ENCODE measurements around the gene ENGASE. TPM values are rescaled to one million over a fixed set of nuclear protein-coding genes. Genes with fewer than 3 reads are reported as not detected.

The ENGASE gene
- total and polyA plus RNA-seq, 2 of the 8 experiments (the other 6 are each of a cell fraction or from before 2014, with no cell fraction given) = 9.3 to 36.1 TPM

DNA sequence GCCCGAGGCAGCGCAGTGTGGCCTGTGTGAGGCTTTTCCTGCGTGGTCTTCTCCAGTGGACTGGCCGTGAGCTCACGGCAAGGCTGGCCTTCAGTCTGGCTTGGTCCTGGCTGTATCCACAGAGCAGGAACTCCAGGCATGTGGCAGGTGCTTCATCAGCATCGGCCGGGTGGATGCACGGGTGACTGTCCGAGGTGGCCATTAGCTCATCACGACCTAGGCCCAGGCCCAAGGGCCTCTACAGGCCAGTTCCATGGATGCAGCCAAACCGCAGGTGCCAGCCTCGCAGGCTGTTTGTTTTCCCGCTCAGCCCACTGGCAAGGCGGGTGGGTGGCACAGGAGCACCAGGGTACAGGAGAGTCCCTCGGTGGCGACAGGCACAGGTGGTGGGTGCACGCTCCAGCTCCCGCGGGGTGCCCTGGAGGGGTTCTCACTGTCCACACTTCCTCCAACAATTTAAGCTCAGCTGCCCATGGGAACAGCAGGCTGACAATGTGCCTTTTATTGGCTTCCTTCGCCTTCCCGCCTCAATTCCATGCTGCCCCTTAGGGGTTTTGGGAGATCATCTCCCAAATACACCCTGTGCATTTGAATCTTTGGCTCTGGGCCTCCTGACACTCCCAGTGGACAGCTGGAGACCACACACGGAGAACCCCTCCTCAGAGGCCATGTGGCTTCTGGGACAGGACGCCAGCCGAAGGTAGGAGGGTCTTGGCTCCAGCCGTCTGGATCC, 33.0 kb downstream of the ENGASE start:
- Histone ChIP-seq H3K9ac (replicated peaks in 1 of 4; ENCODE audit: extremely low read depth in 1 of 4, low read depth in 3 of 4, low read length in 3 of 4) (no peak overlapping the region), H3K27me3 (replicated peaks in 1 of 4; ENCODE audit: control insufficient read depth in 3 of 4, extremely low read depth in 1 of 4, insufficient read depth in 3 of 4, low read length in 3 of 4) (no peaks in the 10 kb centered on the region), H3K4me2 (ENCODE audit: insufficient read depth in 1 of 2, low read depth in 2 of 2, low read length in 2 of 2) (no peak overlapping the region), H3K23ac (ENCODE audit: insufficient read length) (no peak overlapping the region), H4K91ac (replicated peaks; ENCODE audit: insufficient read length, low read length) (no peak overlapping the region), H3K4me3 (ENCODE audit: extremely low read depth in 1 of 4, insufficient read depth in 2 of 4, low read depth in 3 of 4, low read length in 4 of 4) (no peak overlapping the region), H2BK5ac (ENCODE audit: low read depth, low read length) (no peak overlapping the region), H3K36me3 (ENCODE audit: control insufficient read depth in 2 of 4, insufficient read depth in 4 of 4, low read length in 3 of 4) (no peaks in the 10 kb centered on the region), H3K79me2 (ENCODE audit: control insufficient read depth in 1 of 2, insufficient read depth in 2 of 2, low read length in 2 of 2) (no peaks in the 10 kb centered on the region), H4K5ac (ENCODE audit: insufficient read length, low read depth, low read length) (no peak overlapping the region), H4K20me1 (replicated peaks in 1 of 2; ENCODE audit: control insufficient read depth in 1 of 2, insufficient read depth in 2 of 2, low read length in 2 of 2) (peaks cover 4 to 5% of the 10 kb centered on the region in 2 experiments), H2BK120ac (replicated peaks; ENCODE audit: low read depth, low read length) (no peak overlapping the region), H3K23me2 (ENCODE audit: low read depth, low read length) (no peaks in the 10 kb centered on the region), H3K18ac (ENCODE audit: extremely low read depth, low read length) (no peak overlapping the region), H3K14ac (ENCODE audit: insufficient read length) (no peak overlapping the region), H2BK20ac (ENCODE audit: low read length) (no peak overlapping the region), H3K56ac (replicated peaks; ENCODE audit: insufficient read length, low read depth, low read length) (no peak overlapping the region), H2AK5ac (ENCODE audit: low read depth, low read length) (no peak overlapping the region), H3K9me3 (ENCODE audit: insufficient read depth in 2 of 2, low read depth in 1 of 2, low read length in 1 of 2) (no peaks in the 10 kb centered on the region), H3K79me1 (ENCODE audit: low read depth, low read length) (no peaks in the 10 kb centered on the region; the same call in 1 of the 2 replicates), H2AFZ (ENCODE audit: low read length) (no peak overlapping the region), H3K4me1 (replicated peaks in 1 of 4; ENCODE audit: control insufficient read depth in 3 of 4, insufficient read depth in 4 of 4, low read length in 3 of 4) (peaks cover 0 to 3% (median 0%) of the 10 kb centered on the region in 4 experiments; a peak in 2 of 7 replicates), H2BK15ac (ENCODE audit: low read length) (no peak overlapping the region), H3K4ac (replicated peaks; ENCODE audit: insufficient read length, low read depth, low read length) (no peak overlapping the region), H3K27ac (ENCODE audit: low read depth, low read length) (no peak overlapping the region), H2BK12ac (ENCODE audit: low read depth, low read length) (no peak overlapping the region), H4K8ac (ENCODE audit: extremely low read depth, insufficient read depth, low read length) (no peak overlapping the region; the same call in 1 of the 2 replicates)
- DNase-seq (ENCODE audit: low read depth in 1 of 2, low spot score in 2 of 2) (no peak), FAIRE-seq (no peak)
- WGBS, 2 experiments (ENCODE audit: extremely low coverage in 1 of 2, insufficient coverage in 1 of 2, insufficient read length in 1 of 2, insufficient replicate concordance in 2 of 2, low coverage in 1 of 2, low lambda C conversion rate in 2 of 2, missing lambda C conversion rate in 1 of 2) = 90% methylated on average over 23 of the region's 25 CpGs; no CpG with 5 or more reads in 1 of the 2 experiments
- POLR2A ChIA-PET (ENCODE audit: partially characterized antibody) = interaction anchor here (0.9 to 1.1 kb wide), 2 partner anchors 16 to 17 kb away, joined by 3 to 4 read pairs; no protein-coding TSS in a partner anchor
- no peak for TF ChIP-seq HDAC2 (IDR thresholded peaks at IDR 0.05; ENCODE audit: borderline replicate concordance in 1 of 2, low read depth in 2 of 2, low read length in 2 of 2)
- TF ChIP-seq, protein P1, sequence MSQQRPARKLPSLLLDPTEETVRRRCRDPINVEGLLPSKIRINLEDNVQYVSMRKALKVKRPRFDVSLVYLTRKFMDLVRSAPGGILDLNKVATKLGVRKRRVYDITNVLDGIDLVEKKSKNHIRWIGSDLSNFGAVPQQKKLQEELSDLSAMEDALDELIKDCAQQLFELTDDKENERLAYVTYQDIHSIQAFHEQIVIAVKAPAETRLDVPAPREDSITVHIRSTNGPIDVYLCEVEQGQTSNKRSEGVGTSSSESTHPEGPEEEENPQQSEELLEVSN (IDR thresholded peaks at IDR 0.05) = peak; percentile 54
- CTCF ChIA-PET (ENCODE audit: partially characterized antibody) = interaction anchor here (0.6 to 4.2 kb wide), 13 partner anchors 10 to 293 kb away, joined by 3 to 37 read pairs (median 10); no protein-coding TSS in a partner anchor
